Osteoblast (primary cell): Measurements from ENCODE around the gene PNMA8A. TPM values are rescaled to one million over a fixed set of nuclear protein-coding genes. Genes with fewer than 3 reads are reported as not detected.

Experiments
- DNase-seq: peaks from one replicate; pipeline ENCODE4 v3.0.0; 2011; ENCODE audit warnings: low spot score, mixed read lengths; ENCODE audit not compliant: insufficient read length; ENCODE audit errors: missing footprints
- H2AFZ ChIP-seq: 2 replicates; pipeline ENCODE4 v1.6.0; 2011; ENCODE audit warnings: mild to moderate bottlenecking, low read length
- H3K27ac ChIP-seq: 2 replicates; pipeline ENCODE4 v1.5.1; 2011; ENCODE audit warnings: mild to moderate bottlenecking, low read depth, low read length, moderate library complexity
- H3K27me3 ChIP-seq: 2 replicates; pipeline ENCODE4 v1.6.0; 2012; ENCODE audit warnings: mild to moderate bottlenecking, control low read depth, inconsistent platforms, low read length, moderate library complexity; ENCODE audit not compliant: insufficient read depth
- H3K36me3 ChIP-seq: 2 replicates; pipeline ENCODE4 v1.5.1; 2011; ENCODE audit warnings: mild to moderate bottlenecking, low read length, control low read depth, moderate library complexity; ENCODE audit not compliant: insufficient read depth
- H3K4me1 ChIP-seq: 2 replicates; pipeline ENCODE4 v1.5.1; 2011; ENCODE audit warnings: mild to moderate bottlenecking, low read length, control low read depth, moderate library complexity; ENCODE audit not compliant: insufficient read depth
- H3K4me2 ChIP-seq: 2 replicates; pipeline ENCODE4 v1.6.0; 2011; ENCODE audit warnings: mild to moderate bottlenecking, low read length; ENCODE audit not compliant: insufficient read depth
- H3K4me3 ChIP-seq: fragments of 200-600 bp; sonication (generic); 3 replicates; pipeline ENCODE4 v1.5.1; 2012; ENCODE audit warnings: mild to moderate bottlenecking, low read length, inconsistent platforms; ENCODE audit not compliant: insufficient read depth
- H3K79me2 ChIP-seq: 2 replicates; pipeline ENCODE4 v1.6.0; 2012; ENCODE audit warnings: mild to moderate bottlenecking, low read length, control low read depth, inconsistent platforms; ENCODE audit not compliant: insufficient read depth
- H3K9me3 ChIP-seq: 2 replicates; pipeline ENCODE4 v1.5.1; 2011; ENCODE audit warnings: low read depth, low read length, control low read depth
- H4K20me1 ChIP-seq: 2 replicates; pipeline ENCODE4 v1.6.0; 2012; ENCODE audit warnings: mild to moderate bottlenecking, low read length, control low read depth; ENCODE audit not compliant: insufficient read depth
- CTCF ChIP-seq: IDR thresholded peaks from 2 replicates; pipeline ENCODE4 v1.5.1; 2011; ENCODE audit warnings: mild to moderate bottlenecking, low read depth, low read length, moderate library complexity; ENCODE audit errors: extremely low read depth
- total RNA-seq: library from RNA; depleted of rRNA; stranded (reverse); fragments of >200 nt; gene quantifications from 2 replicates; pipeline ENCODE4 v1.2.3, GENCODE V29; 2012

PNMA8A gene
- total RNA-seq, 1 donor, result 2.2 TPM

GRCh38 chr19:46494941-46495785 lies 23.8 kb upstream of the PNMA8A start:
- peak; percentile 78 for DNase-seq
- Histone ChIP-seq H3K9me3 (no peaks in the 10 kb centered on the region), H3K4me3 (peak overlapping the region; percentile 42), H3K27me3 (peaks cover 24% of the 10 kb centered on the region), H3K36me3 (no peaks in the 10 kb centered on the region), H4K20me1 (no peaks in the 10 kb centered on the region), H3K27ac (no peak overlapping the region), H2AFZ (peak overlapping the region; percentile 15), H3K4me1 (no peaks in the 10 kb centered on the region), H3K4me2 (no peak overlapping the region), H3K79me2 (no peaks in the 10 kb centered on the region)
- TF ChIP-seq CTCF, result no peak

- Histone ChIP-seq H2AFZ (no peak overlapping the region), H3K27ac (no peak overlapping the region), H3K4me2 (no peak overlapping the region), H3K27me3 (peaks cover 28% of the 10 kb centered on the region), H3K36me3 (no peaks in the 10 kb centered on the region), H3K9me3 (no peaks in the 10 kb centered on the region), H3K79me2 (no peaks in the 10 kb centered on the region), H3K4me3 (no peak overlapping the region), H4K20me1 (no peaks in the 10 kb centered on the region), H3K4me1 (peaks cover 3% of the 10 kb centered on the region)
- TF ChIP-seq CTCF, result no peak
- peak; percentile 83 for DNase-seq
Observed at GRCh38 chr19:46494146-46494940, 23.0 kb upstream of the PNMA8A start.

- Histone ChIP-seq H3K4me1 (peaks cover 4% of the 10 kb centered on the region), H4K20me1 (no peaks in the 10 kb centered on the region), H3K4me2 (no peak overlapping the region), H3K36me3 (no peaks in the 10 kb centered on the region), H3K27me3 (peaks cover 35% of the 10 kb centered on the region), H2AFZ (no peak overlapping the region), H3K9me3 (no peaks in the 10 kb centered on the region), H3K4me3 (no peak overlapping the region), H3K79me2 (no peaks in the 10 kb centered on the region), H3K27ac (no peak overlapping the region)
- DNase-seq, result peak; percentile 93
- TF ChIP-seq CTCF, result no peak
Observed at GRCh38 chr19:46493236-46494145, 22.1 kb upstream of the PNMA8A start.
